ENCODE data around the gene FOSL1. TPM values are rescaled to one million over a fixed set of nuclear protein-coding genes. Genes with fewer than 3 reads are reported as not detected.

The FOSL1 gene
- total and polyA plus RNA-seq, 2 donors (not counting 3 experiments of a cell fraction or from before 2014, with no cell fraction given), result 18.1 to 53.8 TPM

GRCh38 chr11:65941720-65942310, 41.6 kb upstream of the FOSL1 start:
- FAIRE-seq, result peak; percentile 63
- no peaks in the 10 kb centered on the region for H3K36me3 ChIP-seq (ENCODE audit: control insufficient read depth in 2 of 2, extremely low read depth in 1 of 2, insufficient read depth in 2 of 2, low read length in 2 of 2)
- no peaks in the 10 kb centered on the region for H4K20me1 ChIP-seq (replicated peaks; ENCODE audit: control insufficient read depth, extremely low read depth, insufficient read depth, low read length)
- BruUV-seq (replicated peaks), result no TSS peak
- H3K9me1 ChIP-seq (replicated peaks; ENCODE audit: control insufficient read depth, extremely low read depth, insufficient read depth, low read length), result no peaks in the 10 kb centered on the region
- H3K4me1 ChIP-seq (ENCODE audit: control insufficient read depth, extremely low read depth, insufficient read depth, low read length), result peaks cover 7% of the 10 kb centered on the region
- ChIA-PET POLR2A (no interaction called here), CTCF (interaction anchor here (0.9 to 1.4 kb wide), 2 partner anchors 26 to 57 kb away, joined by 3 to 4 read pairs; no protein-coding TSS in a partner anchor)
- H3K9me3 ChIP-seq (replicated peaks; ENCODE audit: control insufficient read depth, insufficient read depth, low read length), result no peaks in the 10 kb centered on the region
- DNase-seq (ENCODE audit: low read depth, low spot score), result no peak
- H3K27me3 ChIP-seq (ENCODE audit: control insufficient read depth in 2 of 2, insufficient read depth in 2 of 2, low read length in 2 of 2), result peaks cover 0 to 3% of the 10 kb centered on the region in 2 experiments
- H3K27ac ChIP-seq (ENCODE audit: insufficient read depth, low read depth, low read length), result no peak overlapping the region
- no peak overlapping the region for H3K9ac ChIP-seq (replicated peaks; ENCODE audit: extremely low read depth, insufficient read depth, low read length)
- intact Hi-C loops (cut with micrococcal nuclease) (no loop called here), dilution Hi-C loops (cut with MboI; ENCODE audit: extremely low pct_ligation_motif_present, low sequenced_read_pairs) (no loop called here)
- H3K79me2 ChIP-seq (ENCODE audit: control insufficient read depth, insufficient read depth, low read length), result no peaks in the 10 kb centered on the region
- TF ChIP-seq MAX (IDR thresholded peaks at IDR 0.05; ENCODE audit: insufficient read depth, insufficient read length) (no peak), FOS (IDR thresholded peaks at IDR 0.05; ENCODE audit: borderline replicate concordance, insufficient read depth, low read length) (no peak), GATA2 (IDR thresholded peaks at IDR 0.05; ENCODE audit: insufficient read depth, insufficient read length, low read depth, low read length) (no peak), CTCF (IDR thresholded peaks at IDR 0.05; ENCODE audit: extremely low read depth in 1 of 2, insufficient read depth in 1 of 2, low read depth in 1 of 2, low read length in 2 of 2) (no peak), MYC (IDR thresholded peaks at IDR 0.05; ENCODE audit: low read depth, low read length) (no peak), JUN (IDR thresholded peaks at IDR 0.05; ENCODE audit: borderline replicate concordance, insufficient read depth, insufficient read length, low read depth) (no peak), POLR2AphosphoS5 (IDR thresholded peaks at IDR 0.05; ENCODE audit: insufficient read depth, low read depth, low read length) (no peak), EZH2 (IDR thresholded peaks at IDR 0.05; ENCODE audit: borderline replicate concordance, low read depth, low read length, severe bottlenecking) (no peak), POLR2A (IDR thresholded peaks at IDR 0.05; ENCODE audit: low read depth, low read length) (no peak)
- no peak overlapping the region for H3K4me3 ChIP-seq (replicated peaks in 1 of 3; ENCODE audit: insufficient read depth in 1 of 3, low read depth in 1 of 3, low read length in 3 of 3)
- peak overlapping the region; percentile 77 for H2AFZ ChIP-seq (ENCODE audit: low read depth, low read length)
- peak overlapping the region; percentile 3 for H3K4me2 ChIP-seq (ENCODE audit: insufficient read depth, low read length)

Data from endothelial cell of umbilical vein (primary cell).